Stimulated activated naive CD4-positive, alpha-beta T cell (primary cell): Measurements from ENCODE around the gene OR10V1.

Source experiments
- DNase-seq, 6 experiments: peaks; one replicate each; lab custom pipeline; 2025; lab: John Stamatoyannopoulos, UW

Gene OR10V1

GRCh38 chr11:59668188-59668949 is 45.3 kb downstream of the OR10V1 start:
- peak in 3 of 6 experiments; percentile 70 to 73 (median 73) for DNase-seq

GRCh38 chr11:59667812-59668187 is 45.8 kb downstream of the OR10V1 start:
- DNase-seq, result no peak

- DNase-seq, result no peak
Observed at GRCh38 chr11:59666969-59667368, 46.7 kb downstream of the OR10V1 start.
